ENCODE measurements around the gene VSX1.
A peak's percentile ranks its signal among the peaks of the same experiment; 100 is the strongest.

VSX1 gene

DNA sequence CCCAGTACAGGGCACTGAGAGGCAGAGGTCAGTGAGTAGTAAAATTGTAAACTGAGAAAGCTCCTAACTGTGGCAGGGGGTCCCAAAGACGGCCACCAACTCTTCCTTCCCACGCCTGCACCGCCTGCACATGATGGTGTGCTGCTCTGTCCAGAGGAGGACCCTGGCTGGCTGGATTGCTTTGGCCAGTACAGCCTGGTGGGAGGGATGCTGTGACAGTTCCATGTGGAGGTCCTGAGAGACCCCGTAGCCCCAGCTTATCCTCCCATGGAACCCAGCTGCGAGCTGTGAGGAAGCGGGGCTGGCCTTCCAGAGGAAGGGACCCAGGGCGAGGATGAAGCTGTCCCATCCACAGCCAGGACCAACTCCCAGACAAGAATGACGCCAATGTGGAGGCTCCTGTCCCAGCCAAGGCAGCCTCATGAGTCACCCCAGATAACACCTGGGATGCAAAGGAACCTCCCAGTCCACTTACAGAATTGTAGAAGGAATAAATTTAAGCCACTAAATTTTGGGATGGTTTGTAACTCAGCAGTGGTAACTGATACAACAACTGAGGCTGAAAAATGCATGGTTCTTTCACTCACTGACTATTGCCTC, 22.0 kb downstream of the VSX1 start:
- H3K27me3 ChIP-seq (ENCODE audit: control insufficient read depth, insufficient read depth, low read length, poor library complexity, severe bottlenecking), result peaks cover 96% of the 10 kb centered on the region
- 83 to 87% methylated on average over 8 of the region's 8 CpGs for WGBS, 2 experiments
- no peaks in the 10 kb centered on the region for H3K9me3 ChIP-seq (ENCODE audit: control insufficient read depth, low read length)
- H3K4me3 ChIP-seq (ENCODE audit: insufficient read depth, low read depth, low read length), result no peak overlapping the region
- H3K4me1 ChIP-seq (ENCODE audit: control insufficient read depth, insufficient read depth, low read length), result peaks cover 11% of the 10 kb centered on the region
- H3K36me3 ChIP-seq (ENCODE audit: control insufficient read depth, insufficient read depth, low read length), result no peaks in the 10 kb centered on the region
- H3K27ac ChIP-seq (ENCODE audit: insufficient read depth, low read depth, low read length, poor library complexity, severe bottlenecking), result no peak overlapping the region

DNA sequence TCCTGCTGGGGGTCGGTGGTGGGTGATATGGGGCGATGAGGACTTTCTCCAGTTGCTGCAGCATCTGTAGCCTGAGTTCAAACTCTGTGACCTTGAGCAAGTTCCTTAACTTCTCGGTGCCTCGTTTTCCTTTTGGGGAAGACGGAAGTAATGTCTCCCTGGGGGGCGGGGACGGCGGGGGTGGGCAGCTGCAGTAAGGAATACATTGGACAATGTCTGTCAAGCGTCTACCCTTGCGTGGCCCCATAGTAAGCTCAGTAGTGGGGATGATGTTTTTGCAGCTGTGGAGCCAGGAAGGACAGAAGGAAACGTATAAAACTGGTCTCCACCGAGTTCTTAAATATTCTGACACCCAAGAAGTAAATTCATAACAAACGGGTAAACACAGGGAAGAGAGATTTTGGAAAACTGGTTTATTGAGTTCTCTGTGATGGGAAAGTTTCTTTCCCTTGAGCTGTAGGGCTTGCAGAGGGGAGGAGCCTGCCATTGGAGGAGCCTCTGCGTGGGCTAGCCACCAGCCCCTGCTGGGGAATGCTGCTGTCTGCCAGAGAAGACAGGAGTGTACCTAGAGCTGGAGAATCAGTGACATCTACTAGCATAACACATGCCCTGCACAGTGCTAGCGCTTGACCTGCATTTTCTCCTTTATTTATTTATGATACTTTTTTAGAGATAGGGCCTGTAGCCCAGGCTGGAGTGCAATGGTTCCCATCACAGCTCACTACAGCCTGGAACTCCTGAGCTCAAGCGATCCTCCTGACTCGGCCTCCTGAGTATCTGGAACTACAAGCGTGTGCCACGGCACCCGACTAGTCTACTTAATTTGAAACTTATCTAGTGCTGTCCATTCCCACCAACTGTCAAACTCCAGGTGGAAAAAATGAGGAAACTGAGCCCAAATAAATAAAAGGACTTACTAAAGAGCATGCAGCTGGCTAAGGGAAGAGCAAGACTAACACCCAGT, 22.8 kb downstream of the VSX1 start:
- H3K27ac ChIP-seq (ENCODE audit: insufficient read depth, low read depth, low read length, poor library complexity, severe bottlenecking), result no peak overlapping the region
- no peaks in the 10 kb centered on the region for H3K9me3 ChIP-seq (ENCODE audit: control insufficient read depth, low read length)
- H3K4me1 ChIP-seq (ENCODE audit: control insufficient read depth, insufficient read depth, low read length), result peaks cover 11% of the 10 kb centered on the region
- H3K4me3 ChIP-seq (ENCODE audit: insufficient read depth, low read depth, low read length), result no peak overlapping the region
- 56 to 60% methylated on average over 20 of the region's 20 CpGs for WGBS, 2 experiments
- peaks cover 98% of the 10 kb centered on the region for H3K27me3 ChIP-seq (ENCODE audit: control insufficient read depth, insufficient read depth, low read length, poor library complexity, severe bottlenecking)
- no peaks in the 10 kb centered on the region for H3K36me3 ChIP-seq (ENCODE audit: control insufficient read depth, insufficient read depth, low read length)

DNA sequence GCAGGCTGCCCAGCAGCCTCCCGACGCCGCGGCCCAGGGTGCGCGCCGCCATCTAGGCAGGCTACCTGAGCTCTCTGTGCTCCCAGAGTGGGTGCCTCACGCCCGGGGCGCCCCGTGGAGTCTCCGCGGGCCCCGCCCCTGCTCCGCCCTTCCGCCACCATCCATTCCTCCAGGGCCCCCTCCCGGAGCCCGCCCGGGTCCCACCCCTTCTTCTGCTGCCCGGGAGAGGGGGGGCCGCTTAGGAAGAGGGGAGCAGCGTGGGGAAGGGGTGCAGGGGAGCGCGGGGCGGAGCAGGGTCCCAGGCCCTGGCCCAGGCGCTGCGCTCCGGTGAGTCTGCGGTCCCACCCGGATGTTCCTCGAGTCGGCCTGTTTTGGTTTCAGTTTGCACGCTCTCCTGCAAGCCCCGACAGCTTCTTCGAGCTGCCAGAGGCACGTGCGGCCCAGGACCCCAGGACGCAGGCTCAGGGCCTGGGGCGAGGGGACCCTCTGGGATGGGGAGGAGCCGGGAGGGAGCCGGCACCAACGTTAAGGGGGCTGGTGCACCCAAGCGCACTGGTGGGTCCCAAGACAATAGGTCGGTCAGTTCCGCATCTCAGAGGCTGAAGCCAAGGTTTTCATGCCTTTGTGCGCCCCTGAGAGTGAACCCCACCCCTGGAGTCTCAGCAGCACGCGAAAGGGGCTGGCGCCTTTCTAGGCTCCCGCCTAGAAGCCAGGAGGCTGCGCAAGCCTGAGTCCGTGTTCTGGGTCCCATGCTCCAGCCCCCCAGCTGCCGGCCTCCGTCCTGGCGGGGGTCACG, 23.7 kb downstream of the VSX1 start, which contains the start of gene ACSS1:
ACSS1 (minus strand) TSS at position 89 of the 796 bp plus-strand sequence; CDS start at position 52, 37 bp downstream.
- H3K9me3 ChIP-seq (ENCODE audit: control insufficient read depth, low read length), result no peaks in the 10 kb centered on the region
- peak within 1 kb of the TSS; percentile 37 for H3K4me3 ChIP-seq (ENCODE audit: insufficient read depth, low read depth, low read length)
- peaks cover 95% of the 10 kb centered on the region for H3K27me3 ChIP-seq (ENCODE audit: control insufficient read depth, insufficient read depth, low read length, poor library complexity, severe bottlenecking)
- no peaks in the 10 kb centered on the region for H3K36me3 ChIP-seq (ENCODE audit: control insufficient read depth, insufficient read depth, low read length)
- H3K27ac ChIP-seq (ENCODE audit: insufficient read depth, low read depth, low read length, poor library complexity, severe bottlenecking), result no peak within 1 kb of the TSS
- H3K4me1 ChIP-seq (ENCODE audit: control insufficient read depth, insufficient read depth, low read length), result peaks cover 11% of the 10 kb centered on the region
- 10 to 11% methylated on average over 56 of the region's 56 CpGs for WGBS, 2 experiments

DNA sequence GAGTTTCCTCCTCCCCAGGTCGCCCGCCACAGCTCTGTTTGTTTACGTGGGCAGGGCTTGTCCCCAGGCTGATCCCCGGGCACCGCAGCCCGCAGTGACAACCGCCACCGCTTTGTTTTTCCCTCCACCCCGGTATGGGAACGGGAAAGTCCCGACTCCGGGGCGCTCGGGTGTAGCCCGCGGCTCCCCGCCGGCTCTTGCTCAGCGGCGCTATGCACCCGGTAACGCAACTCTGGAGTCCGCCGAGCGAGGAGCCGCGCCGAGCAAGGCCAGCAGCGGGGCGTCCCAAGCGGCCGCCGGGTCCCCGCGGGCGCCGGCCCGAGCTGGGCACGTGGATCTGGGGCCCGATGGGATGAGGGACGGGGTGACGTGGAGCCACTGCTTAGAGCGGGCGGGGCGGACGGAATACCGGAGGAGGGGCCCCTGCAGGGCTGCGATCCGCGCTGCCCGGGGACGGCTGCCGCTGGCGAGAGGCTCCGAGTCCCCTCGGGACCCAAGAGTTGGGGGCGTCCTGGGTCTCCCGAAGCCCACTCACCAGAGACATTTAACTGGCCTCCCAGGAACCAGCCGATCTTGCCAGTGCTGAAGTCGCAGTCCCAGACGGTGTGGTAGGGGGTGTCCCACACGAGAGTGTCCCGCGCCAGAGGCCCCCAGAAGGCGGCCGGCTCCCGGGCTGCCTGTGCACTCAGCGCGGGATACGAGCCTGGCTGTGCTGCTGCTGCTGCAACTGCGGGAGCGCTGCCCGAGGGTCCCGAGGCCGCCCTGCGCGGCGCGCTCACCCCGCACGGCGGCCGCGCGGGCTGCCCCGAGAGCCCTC, 24.5 kb downstream of the VSX1 start:
- peaks cover 11% of the 10 kb centered on the region for H3K4me1 ChIP-seq (ENCODE audit: control insufficient read depth, insufficient read depth, low read length)
- 1% methylated on average over 86 of the region's 86 CpGs for WGBS, 2 experiments
- H3K27ac ChIP-seq (ENCODE audit: insufficient read depth, low read depth, low read length, poor library complexity, severe bottlenecking), result no peak overlapping the region
- H3K36me3 ChIP-seq (ENCODE audit: control insufficient read depth, insufficient read depth, low read length), result no peaks in the 10 kb centered on the region
- peaks cover 87% of the 10 kb centered on the region for H3K27me3 ChIP-seq (ENCODE audit: control insufficient read depth, insufficient read depth, low read length, poor library complexity, severe bottlenecking)
- no peaks in the 10 kb centered on the region for H3K9me3 ChIP-seq (ENCODE audit: control insufficient read depth, low read length)
- peak overlapping the region; percentile 37 for H3K4me3 ChIP-seq (ENCODE audit: insufficient read depth, low read depth, low read length)

DNA sequence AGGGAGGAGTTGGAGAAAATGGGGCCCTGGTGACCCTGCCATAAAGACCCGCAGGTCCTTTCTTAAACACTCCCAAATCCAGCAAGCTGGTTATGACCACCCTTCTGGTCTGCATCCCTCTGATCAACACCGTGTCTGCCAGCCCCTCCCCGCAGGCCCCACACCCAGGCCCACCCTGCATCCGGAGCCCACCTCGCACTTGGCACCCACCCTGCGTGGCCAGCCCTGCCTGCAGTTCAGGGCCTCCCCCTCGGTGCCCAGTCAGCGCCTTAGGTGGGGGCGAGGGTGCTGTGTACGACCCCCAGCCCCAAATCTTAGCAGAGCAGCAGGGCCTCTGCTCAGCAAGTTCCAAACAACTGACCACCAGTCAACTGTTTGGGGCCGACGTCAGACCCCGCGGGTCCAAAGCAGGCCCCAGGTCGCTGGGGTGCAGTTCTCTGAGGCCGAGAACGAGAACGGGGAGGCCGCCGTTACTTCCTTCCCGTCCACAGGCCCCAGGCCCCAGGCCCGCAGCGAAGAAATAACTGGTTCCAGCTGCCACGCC, 25.2 kb downstream of the VSX1 start:
- WGBS, 2 experiments, result 38% methylated on average over 24 of the region's 24 CpGs
- Histone ChIP-seq H3K36me3 (ENCODE audit: control insufficient read depth, insufficient read depth, low read length) (no peaks in the 10 kb centered on the region), H3K27ac (ENCODE audit: insufficient read depth, low read depth, low read length, poor library complexity, severe bottlenecking) (no peak overlapping the region), H3K4me1 (ENCODE audit: control insufficient read depth, insufficient read depth, low read length) (peaks cover 11% of the 10 kb centered on the region), H3K27me3 (ENCODE audit: control insufficient read depth, insufficient read depth, low read length, poor library complexity, severe bottlenecking) (peaks cover 80% of the 10 kb centered on the region), H3K9me3 (ENCODE audit: control insufficient read depth, low read length) (no peaks in the 10 kb centered on the region), H3K4me3 (ENCODE audit: insufficient read depth, low read depth, low read length) (peak overlapping the region; percentile 37)

DNA sequence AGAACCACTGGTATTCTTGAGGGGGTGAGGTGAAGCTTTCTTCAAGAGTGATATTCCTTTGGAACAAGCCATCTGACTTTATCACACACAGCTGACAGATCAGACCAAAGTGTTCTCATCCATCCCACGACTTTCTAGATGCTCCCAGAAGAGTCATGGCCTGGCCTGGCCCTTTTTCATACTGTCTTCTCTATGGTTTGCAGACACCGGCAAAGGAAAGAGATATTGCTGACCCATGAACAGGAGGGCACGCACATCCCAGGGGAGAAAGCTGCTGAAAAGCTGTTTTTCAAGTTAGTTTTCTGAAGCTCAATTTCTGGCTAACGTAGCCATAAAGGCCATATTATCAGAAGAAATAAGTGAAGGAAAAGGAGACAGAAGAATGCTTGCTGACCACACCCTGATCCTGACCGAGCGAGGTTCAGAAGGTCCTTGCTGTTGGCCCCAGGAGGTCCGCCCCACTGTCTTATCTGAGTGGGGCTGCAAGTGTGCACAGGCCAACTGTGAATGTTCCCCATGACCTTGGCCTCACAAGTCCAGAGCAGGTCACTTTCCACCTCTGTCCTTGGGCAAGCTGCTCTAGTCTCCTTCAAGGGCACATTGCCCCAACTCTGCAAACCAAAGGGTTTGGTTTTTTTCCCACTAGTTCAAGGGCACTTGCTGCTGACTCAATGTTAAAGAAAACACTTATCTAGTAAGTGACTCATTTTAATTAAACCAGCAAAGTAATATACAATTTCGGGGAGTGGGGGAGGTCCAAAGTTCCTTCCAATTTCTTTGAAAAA, 26.0 kb downstream of the VSX1 start:
- Histone ChIP-seq H3K36me3 (ENCODE audit: control insufficient read depth, insufficient read depth, low read length) (no peaks in the 10 kb centered on the region), H3K27me3 (ENCODE audit: control insufficient read depth, insufficient read depth, low read length, poor library complexity, severe bottlenecking) (peaks cover 71% of the 10 kb centered on the region), H3K9me3 (ENCODE audit: control insufficient read depth, low read length) (no peaks in the 10 kb centered on the region), H3K4me1 (ENCODE audit: control insufficient read depth, insufficient read depth, low read length) (peaks cover 11% of the 10 kb centered on the region), H3K4me3 (ENCODE audit: insufficient read depth, low read depth, low read length) (no peak overlapping the region), H3K27ac (ENCODE audit: insufficient read depth, low read depth, low read length, poor library complexity, severe bottlenecking) (no peak overlapping the region)
- WGBS, 2 experiments, result 89 to 91% methylated on average over 7 to 8 of the region's 8 CpGs

DNA sequence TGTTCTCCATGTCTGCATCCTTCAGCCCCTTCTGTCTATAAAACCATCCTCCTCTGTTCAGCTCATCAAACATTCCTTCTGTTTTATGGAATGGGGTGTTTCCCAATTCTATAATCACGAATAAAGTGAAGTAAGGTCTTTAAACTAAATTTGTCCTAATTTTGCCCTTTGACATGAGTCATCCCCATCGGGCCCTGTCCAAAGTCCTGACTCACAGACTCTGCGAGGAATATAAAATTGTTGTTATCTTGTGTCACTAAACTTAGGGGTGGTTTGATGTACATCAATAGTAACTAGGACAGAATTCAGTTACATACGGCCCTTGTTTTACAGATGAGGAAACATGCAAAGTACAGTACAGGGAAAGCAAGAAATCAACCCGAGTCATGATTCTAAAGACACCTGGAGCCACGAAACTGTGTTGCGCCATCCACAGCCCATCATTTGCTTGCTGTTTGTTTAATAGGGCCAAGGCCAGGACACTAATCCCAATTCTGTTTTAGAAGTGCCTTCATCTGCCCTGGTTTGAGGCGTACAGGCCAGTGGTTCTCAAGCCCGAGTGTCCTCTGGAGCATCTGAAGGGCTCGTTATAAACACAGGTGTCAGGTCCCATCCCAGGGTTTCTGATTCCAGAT, 26.8 kb downstream of the VSX1 start:
- no peaks in the 10 kb centered on the region for H3K9me3 ChIP-seq (ENCODE audit: control insufficient read depth, low read length)
- no peak overlapping the region for H3K4me3 ChIP-seq (ENCODE audit: insufficient read depth, low read depth, low read length)
- H3K4me1 ChIP-seq (ENCODE audit: control insufficient read depth, insufficient read depth, low read length), result peaks cover 11% of the 10 kb centered on the region
- peaks cover 63% of the 10 kb centered on the region for H3K27me3 ChIP-seq (ENCODE audit: control insufficient read depth, insufficient read depth, low read length, poor library complexity, severe bottlenecking)
- no peaks in the 10 kb centered on the region for H3K36me3 ChIP-seq (ENCODE audit: control insufficient read depth, insufficient read depth, low read length)
- 88 to 89% methylated on average over 10 of the region's 10 CpGs for WGBS, 2 experiments
- H3K27ac ChIP-seq (ENCODE audit: insufficient read depth, low read depth, low read length, poor library complexity, severe bottlenecking), result no peak overlapping the region

DNA sequence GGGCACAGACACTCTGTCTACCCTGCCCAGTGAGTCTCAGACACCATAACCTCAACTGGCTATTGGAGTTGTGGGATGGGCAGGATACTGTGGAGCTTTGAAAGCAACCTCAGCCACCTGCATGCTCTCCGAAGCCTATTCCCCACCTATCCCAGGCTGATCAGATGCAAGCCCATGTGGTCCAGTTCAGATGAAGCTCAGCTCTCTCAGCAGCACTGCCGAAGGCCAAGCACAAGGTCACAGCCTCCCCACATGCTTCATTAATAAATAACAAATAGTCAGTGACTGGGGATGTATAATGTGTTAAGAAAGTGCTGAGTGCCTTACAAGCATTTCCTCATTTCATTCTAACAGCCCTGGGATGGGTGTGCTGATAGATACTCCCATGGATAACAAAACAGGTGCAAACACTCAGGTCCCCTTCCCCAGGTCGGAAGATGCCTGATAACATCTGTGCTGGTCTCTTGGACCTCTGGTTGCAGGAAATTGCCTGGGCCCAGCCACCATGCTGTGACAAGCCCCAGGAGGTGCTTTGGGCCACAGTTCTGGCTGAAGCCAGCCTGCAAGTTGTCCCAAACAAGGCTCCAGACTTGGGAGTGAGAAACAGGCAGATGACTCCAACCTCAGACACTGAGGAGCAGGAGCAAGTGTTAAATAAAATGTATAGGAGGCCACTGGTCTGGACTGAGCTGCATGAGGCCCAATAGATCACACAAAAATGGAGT, 27.7 kb downstream of the VSX1 start:
- no peaks in the 10 kb centered on the region for H3K9me3 ChIP-seq (ENCODE audit: control insufficient read depth, low read length)
- no peak overlapping the region for H3K4me3 ChIP-seq (ENCODE audit: insufficient read depth, low read depth, low read length)
- H3K27ac ChIP-seq (ENCODE audit: insufficient read depth, low read depth, low read length, poor library complexity, severe bottlenecking), result no peak overlapping the region
- 81 to 93% methylated on average over 2 to 3 of the region's 3 CpGs for WGBS, 2 experiments
- H3K27me3 ChIP-seq (ENCODE audit: control insufficient read depth, insufficient read depth, low read length, poor library complexity, severe bottlenecking), result peaks cover 55% of the 10 kb centered on the region
- peaks cover 11% of the 10 kb centered on the region for H3K4me1 ChIP-seq (ENCODE audit: control insufficient read depth, insufficient read depth, low read length)
- no peaks in the 10 kb centered on the region for H3K36me3 ChIP-seq (ENCODE audit: control insufficient read depth, insufficient read depth, low read length)

All from ectodermal cell (in vitro differentiated cells).